WTC11 (cell line): Measurements from ENCODE around the gene PEX11B. TPM values are rescaled to one million over a fixed set of nuclear protein-coding genes. Genes with fewer than 3 reads are reported as not detected.

ENCODE experiments used
- ATAC-seq: fragments of 200-7000 bp; cut with Tn5 transposase; 2 replicates; pipeline ENCODE4 v1.10.0; 2021; ENCODE audit warnings: mild to moderate bottlenecking, moderate library complexity
- CTCF ChIA-PET: fragments of 300-600 bp; sonication (Branson Sonifier 250); formaldehyde crosslinking; loops from one replicate; lab custom pipeline; 2021; ENCODE audit warnings: antibody characterized with exemption; lab: Charles Lee
- POLR2A ChIA-PET: fragments of 350-600 bp; sonication (Branson Sonifier 250); formaldehyde crosslinking; loops from one replicate; lab custom pipeline; 2021; ENCODE audit warnings: antibody characterized with exemption; lab: Charles Lee
- DNase-seq: peaks from one replicate; pipeline ENCODE4 v3.0.0; 2021; ENCODE audit warnings: low spot score
- H3K27ac Mint-ChIP-seq: 2 replicates; pipeline ENCODE4 v1.8.0; 2021; ENCODE audit warnings: mixed read lengths
- H3K27me3 Mint-ChIP-seq: 2 replicates; pipeline ENCODE4 v1.8.0; 2021; ENCODE audit warnings: low read depth, mild to moderate bottlenecking, moderate library complexity, mixed read lengths
- H3K36me3 Mint-ChIP-seq: 2 replicates; pipeline ENCODE4 v1.8.0; 2021; ENCODE audit warnings: mixed read lengths
- H3K4me1 Mint-ChIP-seq: 2 replicates; pipeline ENCODE4 v1.8.0; 2022; ENCODE audit warnings: mixed read lengths
- H3K4me3 Mint-ChIP-seq: 2 replicates; pipeline ENCODE4 v1.8.0; 2021; ENCODE audit warnings: mild to moderate bottlenecking, moderate library complexity, mixed read lengths
- H3K9me3 Mint-ChIP-seq: 2 replicates; pipeline ENCODE4 v1.8.0; 2021; ENCODE audit warnings: mixed read lengths
- CREM ChIP-seq: sonication (generic); formaldehyde crosslinking; IDR thresholded peaks from 2 replicates; pipeline ENCODE4 v1.8.1; 2022; ENCODE audit warnings: mild to moderate bottlenecking, missing genetic modification reagents, moderate library complexity
- ETV6 ChIP-seq: sonication (generic); formaldehyde crosslinking; IDR thresholded peaks from 2 replicates; pipeline ENCODE4 v1.8.1; 2022; ENCODE audit warnings: mild to moderate bottlenecking, missing genetic modification reagents
- MYBL2 ChIP-seq: sonication (generic); formaldehyde crosslinking; IDR thresholded peaks from 2 replicates; pipeline ENCODE4 v1.8.1; 2023; ENCODE audit warnings: mild to moderate bottlenecking, moderate library complexity, missing genetic modification reagents
- NR2C2 ChIP-seq: sonication (generic); formaldehyde crosslinking; IDR thresholded peaks from 2 replicates; pipeline ENCODE4 v1.8.0; 2022; ENCODE audit warnings: mild to moderate bottlenecking, missing genetic modification reagents
- OVOL2 ChIP-seq: fragments of 250-450 bp; sonication (Bioruptor Pico); IDR thresholded peaks from 2 replicates; pipeline ENCODE4 v1.9.0; 2021; ENCODE audit warnings: mild to moderate bottlenecking, borderline replicate concordance
- TEAD4 ChIP-seq: sonication (generic); formaldehyde crosslinking; IDR thresholded peaks from 2 replicates; pipeline ENCODE4 v1.8.0; 2022; ENCODE audit warnings: mild to moderate bottlenecking, missing genetic modification reagents
- TP53 ChIP-seq: sonication (generic); formaldehyde crosslinking; IDR thresholded peaks from 2 replicates; pipeline ENCODE4 v1.8.1; 2023; ENCODE audit warnings: mild to moderate bottlenecking, missing genetic modification reagents
- ZBTB21 ChIP-seq: sonication (generic); formaldehyde crosslinking; IDR thresholded peaks from 2 replicates; pipeline ENCODE4 v1.8.1; 2023; ENCODE audit warnings: mild to moderate bottlenecking, missing genetic modification reagents, borderline replicate concordance
- ZNF138 ChIP-seq: sonication (generic); formaldehyde crosslinking; conservative IDR thresholded peaks from 2 replicates; pipeline ENCODE4 v1.8.1; 2022; ENCODE audit warnings: mild to moderate bottlenecking, moderate library complexity, missing genetic modification reagents
- ZNF232 ChIP-seq: sonication (generic); formaldehyde crosslinking; IDR thresholded peaks from 2 replicates; pipeline ENCODE4 v1.8.0; 2022; ENCODE audit warnings: mild to moderate bottlenecking, missing genetic modification reagents
- total RNA-seq: library from RNA; stranded (reverse); gene quantifications from 3 replicates; pipeline ENCODE4 v1.2.3, GENCODE V29; 2021
- TF ChIP-seq, protein P1 (sequence below): sonication (generic); formaldehyde crosslinking; IDR thresholded peaks from 2 replicates; pipeline ENCODE4 v1.8.1; 2023; ENCODE audit warnings: mild to moderate bottlenecking, missing genetic modification reagents
- TF ChIP-seq, protein P2 (sequence below): sonication (generic); formaldehyde crosslinking; IDR thresholded peaks from 2 replicates; pipeline ENCODE4 v1.8.0; 2022; ENCODE audit warnings: mild to moderate bottlenecking, missing genetic modification reagents
- TF ChIP-seq, protein P3 (sequence below): sonication (generic); formaldehyde crosslinking; IDR thresholded peaks from 2 replicates; pipeline ENCODE4 v1.8.1; 2023; ENCODE audit warnings: mild to moderate bottlenecking, missing genetic modification reagents, moderate library complexity
- TF ChIP-seq, protein P4 (sequence below): fragments of 200-600 bp; IDR thresholded peaks from 2 replicates; pipeline ENCODE4 v1.8.0; 2022; ENCODE audit warnings: antibody characterized with exemption
- TF ChIP-seq, protein P5 (sequence below): sonication (generic); formaldehyde crosslinking; conservative IDR thresholded peaks from 2 replicates; pipeline ENCODE4 v1.8.1; 2022; ENCODE audit warnings: mild to moderate bottlenecking, missing genetic modification reagents
- TF ChIP-seq, protein P6 (sequence below): sonication (generic); formaldehyde crosslinking; IDR thresholded peaks from 2 replicates; pipeline ENCODE4 v1.8.1; 2023; ENCODE audit warnings: mild to moderate bottlenecking, missing genetic modification reagents, borderline replicate concordance

The PEX11B gene
- total RNA-seq, 1 experiment from 2014 or later, result 11.8 TPM

DNA sequence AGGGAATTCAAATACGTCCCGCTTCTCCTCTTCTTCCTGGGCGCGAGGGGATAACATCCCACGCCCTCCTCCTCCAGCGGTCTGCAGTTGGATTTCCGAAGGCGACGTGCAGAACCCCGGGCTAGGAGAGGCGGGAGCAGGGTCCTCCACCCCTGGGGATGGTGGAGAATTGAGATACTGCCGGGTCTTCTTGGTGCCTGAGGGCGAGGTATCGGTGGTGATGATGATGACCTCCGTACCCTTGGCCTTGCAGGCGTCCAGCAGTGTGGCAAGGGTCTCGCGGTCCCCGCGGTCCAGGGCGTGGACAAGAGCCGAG, 42.5 kb upstream of the PEX11B start:
- TF ChIP-seq CREM (no peak), TEAD4 (CRISPR knock-in tag) (no peak), OVOL2 (no peak), NR2C2 (CRISPR knock-in tag) (no peak), ZNF138 (no peak), ETV6 (no peak), MYBL2 (CRISPR knock-in tag) (no peak), TP53 (no peak), ZBTB21 (no peak), ZNF232 (no peak)
- TF ChIP-seq, protein P1, sequence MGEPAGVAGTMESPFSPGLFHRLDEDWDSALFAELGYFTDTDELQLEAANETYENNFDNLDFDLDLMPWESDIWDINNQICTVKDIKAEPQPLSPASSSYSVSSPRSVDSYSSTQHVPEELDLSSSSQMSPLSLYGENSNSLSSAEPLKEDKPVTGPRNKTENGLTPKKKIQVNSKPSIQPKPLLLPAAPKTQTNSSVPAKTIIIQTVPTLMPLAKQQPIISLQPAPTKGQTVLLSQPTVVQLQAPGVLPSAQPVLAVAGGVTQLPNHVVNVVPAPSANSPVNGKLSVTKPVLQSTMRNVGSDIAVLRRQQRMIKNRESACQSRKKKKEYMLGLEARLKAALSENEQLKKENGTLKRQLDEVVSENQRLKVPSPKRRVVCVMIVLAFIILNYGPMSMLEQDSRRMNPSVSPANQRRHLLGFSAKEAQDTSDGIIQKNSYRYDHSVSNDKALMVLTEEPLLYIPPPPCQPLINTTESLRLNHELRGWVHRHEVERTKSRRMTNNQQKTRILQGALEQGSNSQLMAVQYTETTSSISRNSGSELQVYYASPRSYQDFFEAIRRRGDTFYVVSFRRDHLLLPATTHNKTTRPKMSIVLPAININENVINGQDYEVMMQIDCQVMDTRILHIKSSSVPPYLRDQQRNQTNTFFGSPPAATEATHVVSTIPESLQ (CRISPR knock-in tag), result no peak
- TF ChIP-seq, protein P2, sequence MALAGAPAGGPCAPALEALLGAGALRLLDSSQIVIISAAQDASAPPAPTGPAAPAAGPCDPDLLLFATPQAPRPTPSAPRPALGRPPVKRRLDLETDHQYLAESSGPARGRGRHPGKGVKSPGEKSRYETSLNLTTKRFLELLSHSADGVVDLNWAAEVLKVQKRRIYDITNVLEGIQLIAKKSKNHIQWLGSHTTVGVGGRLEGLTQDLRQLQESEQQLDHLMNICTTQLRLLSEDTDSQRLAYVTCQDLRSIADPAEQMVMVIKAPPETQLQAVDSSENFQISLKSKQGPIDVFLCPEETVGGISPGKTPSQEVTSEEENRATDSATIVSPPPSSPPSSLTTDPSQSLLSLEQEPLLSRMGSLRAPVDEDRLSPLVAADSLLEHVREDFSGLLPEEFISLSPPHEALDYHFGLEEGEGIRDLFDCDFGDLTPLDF (CRISPR knock-in tag), result no peak
- TF ChIP-seq, protein P3, sequence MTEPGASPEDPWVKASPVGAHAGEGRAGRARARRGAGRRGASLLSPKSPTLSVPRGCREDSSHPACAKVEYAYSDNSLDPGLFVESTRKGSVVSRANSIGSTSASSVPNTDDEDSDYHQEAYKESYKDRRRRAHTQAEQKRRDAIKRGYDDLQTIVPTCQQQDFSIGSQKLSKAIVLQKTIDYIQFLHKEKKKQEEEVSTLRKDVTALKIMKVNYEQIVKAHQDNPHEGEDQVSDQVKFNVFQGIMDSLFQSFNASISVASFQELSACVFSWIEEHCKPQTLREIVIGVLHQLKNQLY (CRISPR knock-in tag), result no peak
- TF ChIP-seq, protein P4, sequence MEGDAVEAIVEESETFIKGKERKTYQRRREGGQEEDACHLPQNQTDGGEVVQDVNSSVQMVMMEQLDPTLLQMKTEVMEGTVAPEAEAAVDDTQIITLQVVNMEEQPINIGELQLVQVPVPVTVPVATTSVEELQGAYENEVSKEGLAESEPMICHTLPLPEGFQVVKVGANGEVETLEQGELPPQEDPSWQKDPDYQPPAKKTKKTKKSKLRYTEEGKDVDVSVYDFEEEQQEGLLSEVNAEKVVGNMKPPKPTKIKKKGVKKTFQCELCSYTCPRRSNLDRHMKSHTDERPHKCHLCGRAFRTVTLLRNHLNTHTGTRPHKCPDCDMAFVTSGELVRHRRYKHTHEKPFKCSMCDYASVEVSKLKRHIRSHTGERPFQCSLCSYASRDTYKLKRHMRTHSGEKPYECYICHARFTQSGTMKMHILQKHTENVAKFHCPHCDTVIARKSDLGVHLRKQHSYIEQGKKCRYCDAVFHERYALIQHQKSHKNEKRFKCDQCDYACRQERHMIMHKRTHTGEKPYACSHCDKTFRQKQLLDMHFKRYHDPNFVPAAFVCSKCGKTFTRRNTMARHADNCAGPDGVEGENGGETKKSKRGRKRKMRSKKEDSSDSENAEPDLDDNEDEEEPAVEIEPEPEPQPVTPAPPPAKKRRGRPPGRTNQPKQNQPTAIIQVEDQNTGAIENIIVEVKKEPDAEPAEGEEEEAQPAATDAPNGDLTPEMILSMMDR, result no peak
- TF ChIP-seq, protein P5, sequence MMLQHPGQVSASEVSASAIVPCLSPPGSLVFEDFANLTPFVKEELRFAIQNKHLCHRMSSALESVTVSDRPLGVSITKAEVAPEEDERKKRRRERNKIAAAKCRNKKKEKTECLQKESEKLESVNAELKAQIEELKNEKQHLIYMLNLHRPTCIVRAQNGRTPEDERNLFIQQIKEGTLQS (CRISPR knock-in tag), result no peak
- TF ChIP-seq, protein P6, sequence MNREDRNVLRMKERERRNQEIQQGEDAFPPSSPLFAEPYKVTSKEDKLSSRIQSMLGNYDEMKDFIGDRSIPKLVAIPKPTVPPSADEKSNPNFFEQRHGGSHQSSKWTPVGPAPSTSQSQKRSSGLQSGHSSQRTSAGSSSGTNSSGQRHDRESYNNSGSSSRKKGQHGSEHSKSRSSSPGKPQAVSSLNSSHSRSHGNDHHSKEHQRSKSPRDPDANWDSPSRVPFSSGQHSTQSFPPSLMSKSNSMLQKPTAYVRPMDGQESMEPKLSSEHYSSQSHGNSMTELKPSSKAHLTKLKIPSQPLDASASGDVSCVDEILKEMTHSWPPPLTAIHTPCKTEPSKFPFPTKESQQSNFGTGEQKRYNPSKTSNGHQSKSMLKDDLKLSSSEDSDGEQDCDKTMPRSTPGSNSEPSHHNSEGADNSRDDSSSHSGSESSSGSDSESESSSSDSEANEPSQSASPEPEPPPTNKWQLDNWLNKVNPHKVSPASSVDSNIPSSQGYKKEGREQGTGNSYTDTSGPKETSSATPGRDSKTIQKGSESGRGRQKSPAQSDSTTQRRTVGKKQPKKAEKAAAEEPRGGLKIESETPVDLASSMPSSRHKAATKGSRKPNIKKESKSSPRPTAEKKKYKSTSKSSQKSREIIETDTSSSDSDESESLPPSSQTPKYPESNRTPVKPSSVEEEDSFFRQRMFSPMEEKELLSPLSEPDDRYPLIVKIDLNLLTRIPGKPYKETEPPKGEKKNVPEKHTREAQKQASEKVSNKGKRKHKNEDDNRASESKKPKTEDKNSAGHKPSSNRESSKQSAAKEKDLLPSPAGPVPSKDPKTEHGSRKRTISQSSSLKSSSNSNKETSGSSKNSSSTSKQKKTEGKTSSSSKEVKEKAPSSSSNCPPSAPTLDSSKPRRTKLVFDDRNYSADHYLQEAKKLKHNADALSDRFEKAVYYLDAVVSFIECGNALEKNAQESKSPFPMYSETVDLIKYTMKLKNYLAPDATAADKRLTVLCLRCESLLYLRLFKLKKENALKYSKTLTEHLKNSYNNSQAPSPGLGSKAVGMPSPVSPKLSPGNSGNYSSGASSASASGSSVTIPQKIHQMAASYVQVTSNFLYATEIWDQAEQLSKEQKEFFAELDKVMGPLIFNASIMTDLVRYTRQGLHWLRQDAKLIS (CRISPR knock-in tag), result no peak
- Mint-ChIP-seq H3K36me3 (no peaks in the 10 kb centered on the region), H3K4me1 (peaks cover 51% of the 10 kb centered on the region), H3K27ac (peak overlapping the region; percentile 85; the same call in 1 of the 2 replicates), H3K27me3 (peaks cover 88% of the 10 kb centered on the region), H3K9me3 (no peaks in the 10 kb centered on the region), H3K4me3 (peak overlapping the region; percentile 96)
- ChIA-PET POLR2A (interaction anchor here (0.9 to 1.6 kb wide), 2 partner anchors 34 to 42 kb away, joined by 3 to 6 read pairs; partner anchors contain the start of genes PEX11B and RBM8A), CTCF (interaction anchor here (0.9 to 1.6 kb wide), 6 partner anchors 16 to 68 kb away, joined by 3 to 4 read pairs (median 3); no protein-coding TSS in a partner anchor)
- ATAC-seq, result no peak
- no peak for DNase-seq
